ENCODE measurements around the gene MORC2. TPM values are rescaled to one million over a fixed set of nuclear protein-coding genes. Genes with fewer than 3 reads are reported as not detected.

Gene MORC2
- total and polyA plus RNA-seq, 10 of the 15 experiments (the other 5 are each of a cell fraction or from before 2014, with no cell fraction given) = 1.7 to 16.3 (median 9.0) TPM

- TF ChIP-seq RELB (IDR thresholded peaks at IDR 0.05; ENCODE audit: low read depth) (no peak), IRF5 (IDR thresholded peaks at IDR 0.05; ENCODE audit: borderline replicate concordance) (no peak), DPF2 (IDR thresholded peaks at IDR 0.05) (no peak), RBBP5 (conservative IDR thresholded peaks at IDR 0.05) (no peak)
Observed at GRCh38 chr22:30891443-30891755, 77.2 kb downstream of the MORC2 start (continued).

GRCh38 chr22:30890686-30891442, 77.7 kb downstream of the MORC2 start:
- peak; percentile 84 for ATAC-seq
- intact Hi-C loops (cut with micrococcal nuclease; ENCODE audit: unreplicated experiment) = loop anchor here (5.0 kb wide), 1 partner anchor 129 kb away; no protein-coding TSS in a partner anchor
- Histone ChIP-seq H3K36me3 (ENCODE audit: control insufficient read depth in 2 of 2, insufficient read depth in 2 of 2, low read length in 1 of 2) (peaks cover 0 to 15% of the 10 kb centered on the region in 2 experiments; a peak in 2 of 4 replicates), H3K4me2 (ENCODE audit: control insufficient read depth, insufficient read depth) (no peak overlapping the region), H4K20me1 (ENCODE audit: control insufficient read depth, insufficient read depth) (no peaks in the 10 kb centered on the region; the same call in 1 of the 2 replicates), H2AFZ (ENCODE audit: control insufficient read depth, low read depth, low read length) (no peak overlapping the region), H3K4me3 (no peak overlapping the region), H3K9me3 (replicated peaks; ENCODE audit: control insufficient read depth, insufficient read depth, low read length) (no peaks in the 10 kb centered on the region), H3K4me1 (ENCODE audit: control insufficient read depth, insufficient read depth, low read length) (no peaks in the 10 kb centered on the region), H3K27me3 (replicated peaks in 1 of 2; ENCODE audit: control insufficient read depth in 2 of 2, insufficient read depth in 2 of 2, low read length in 1 of 2) (no peaks in the 10 kb centered on the region), H3K9ac (ENCODE audit: control insufficient read depth, insufficient read depth, low read length) (no peak overlapping the region), H3K27ac (ENCODE audit: control insufficient read depth, insufficient read depth) (no peak overlapping the region), H3K79me2 (ENCODE audit: control insufficient read depth, insufficient read depth, low read length) (no peaks in the 10 kb centered on the region)
- ChIA-PET RAD21 (ENCODE audit: unreplicated experiment) (interaction anchor here (0.8 to 1.0 kb wide), 2 partner anchors 29 to 31 kb away, joined by 4 to 5 read pairs; no protein-coding TSS in a partner anchor), POLR2A (interaction anchor here (0.6 kb wide), 1 partner anchor 378 kb away, joined by 4 read pairs; no protein-coding TSS in a partner anchor), SMC1A (ENCODE audit: uncharacterized antibody, unreplicated experiment) (no interaction called here), CTCF (interaction anchor here (0.6 to 2.8 kb wide), 11 partner anchors 12 to 786 kb away, joined by 3 to 13 read pairs (median 4); partner anchors contain the start of gene SLC35E4)
- in situ Hi-C loops (cut with MboI) = no loop called here
- DNase-seq (ENCODE audit: low read depth, low spot score) = no peak
- BruUV-seq (replicated peaks) = no TSS peak
- WGBS (ENCODE audit: insufficient coverage, insufficient replicate concordance, low lambda C conversion rate, missing lambda C conversion rate) = 26% methylated on average over 16 of the region's 17 CpGs
- peak; percentile 49 for FAIRE-seq
- TF ChIP-seq PAX5 (IDR thresholded peaks at IDR 0.05; ENCODE audit: borderline replicate concordance, low read depth, low read length) (0 out of 2 replicates have a peak, but pooled peaks have one; percentile 18), HDAC2 (IDR thresholded peaks at IDR 0.05) (no peak), CEBPZ (IDR thresholded peaks at IDR 0.05; ENCODE audit: low read depth, low read length) (no peak), CTCF (IDR thresholded peaks at IDR 0.05 in 2 of 3, conservative IDR thresholded peaks at IDR 0.05 in 1 of 3; ENCODE audit: control insufficient read depth in 2 of 3, extremely low read depth in 1 of 3, insufficient read depth in 1 of 3, low read depth in 3 of 3, low read length in 3 of 3) (peak; percentile 48 to 75 (median 75)), NR2F1 (conservative IDR thresholded peaks at IDR 0.05) (no peak), SMC3 (IDR thresholded peaks at IDR 0.05; ENCODE audit: borderline replicate concordance, low read length) (peak; percentile 41; the same call in 1 of the 2 replicates), NFIC (IDR thresholded peaks at IDR 0.05; ENCODE audit: low read depth, low read length) (no peak), ZZZ3 (IDR thresholded peaks at IDR 0.05; ENCODE audit: control insufficient read depth, insufficient read length, low read depth) (no peak), SIX5 (IDR thresholded peaks at IDR 0.05; ENCODE audit: low read depth, low read length, severe bottlenecking) (no peak), POLR2A (IDR thresholded peaks at IDR 0.05; ENCODE audit: low read depth, low read length) (no peak)

All from GM12878 (cell line).